MCF 10A (cell line): ENCODE results near the gene ANKRD27. TPM values are rescaled to one million over a fixed set of nuclear protein-coding genes. Genes with fewer than 3 reads are reported as not detected.
"Not testable (repeated sequence)": the region's sequence is repeated elsewhere in the genome, so short reads cannot be mapped to it uniquely, and the experiment has no call there.

Experiments used
- BruUV-seq: library from RNA; stranded (reverse); fragments of 400-500 nt; replicated peaks from 2 replicates; lab custom pipeline; 2021; lab: Mats Ljungman, UMichigan
- CTCF ChIA-PET: fragments of 300-600 bp; sonication (Branson Sonifier 250); formaldehyde crosslinking; extraction: SDS; loops from one replicate; lab custom pipeline; 2021; ENCODE audit warnings: antibody characterized with exemption, inconsistent platforms; lab: Yijun Ruan, JAX
- POLR2A ChIA-PET: fragments of 300-600, 350-650 bp; sonication (Branson Sonifier 250); formaldehyde crosslinking; extraction: SDS; loops from one replicate; lab custom pipeline; 2020; ENCODE audit warnings: antibody characterized with exemption, inconsistent platforms; lab: Yijun Ruan, JAX
- DNase-seq: peaks from one replicate; pipeline ENCODE4 v3.0.0-alpha.2; 2018; ENCODE audit not compliant: unreplicated experiment
- H3K27ac Mint-ChIP-seq: one replicate; pipeline ENCODE4 v1.8.0; 2022; ENCODE audit warnings: mild to moderate bottlenecking, low read depth, mixed read lengths; ENCODE audit not compliant: unreplicated experiment
- H3K27me3 Mint-ChIP-seq: one replicate; pipeline ENCODE4 v1.8.0; 2022; ENCODE audit warnings: mixed read lengths; ENCODE audit not compliant: insufficient read depth, unreplicated experiment
- H3K36me3 Mint-ChIP-seq: one replicate; pipeline ENCODE4 v1.8.0; 2022; ENCODE audit warnings: mild to moderate bottlenecking, moderate library complexity, mixed read lengths; ENCODE audit not compliant: insufficient read depth, unreplicated experiment
- H3K4me1 Mint-ChIP-seq: one replicate; pipeline ENCODE4 v1.8.0; 2022; ENCODE audit warnings: mixed read lengths; ENCODE audit not compliant: insufficient read depth, unreplicated experiment
- H3K4me3 Mint-ChIP-seq: one replicate; pipeline ENCODE4 v1.8.0; 2022; ENCODE audit warnings: mild to moderate bottlenecking, moderate library complexity, mixed read lengths; ENCODE audit not compliant: unreplicated experiment
- H3K9me3 Mint-ChIP-seq: one replicate; pipeline ENCODE4 v1.8.0; 2022; ENCODE audit warnings: mixed read lengths; ENCODE audit not compliant: unreplicated experiment
- intact Hi-C: fragments of 100-400 bp; cut with micrococcal nuclease; formaldehyde crosslinking; loops from 2 replicates; pipeline ENCODE4 v1.14.1; 2022
- total RNA-seq: library from RNA; stranded (reverse); gene quantifications from 2 replicates; pipeline ENCODE4 v1.2.3, GENCODE V29; 2022
- TF ChIP-seq, protein P1 (sequence below): fragments of 200-600 bp; IDR thresholded peaks from one replicate; pipeline ENCODE4 v1.8.0; 2022; ENCODE audit warnings: antibody characterized with exemption, mild to moderate bottlenecking; ENCODE audit not compliant: unreplicated experiment

Gene ANKRD27
- total RNA-seq, 1 experiment from 2014 or later = 30.1 TPM

DNA sequence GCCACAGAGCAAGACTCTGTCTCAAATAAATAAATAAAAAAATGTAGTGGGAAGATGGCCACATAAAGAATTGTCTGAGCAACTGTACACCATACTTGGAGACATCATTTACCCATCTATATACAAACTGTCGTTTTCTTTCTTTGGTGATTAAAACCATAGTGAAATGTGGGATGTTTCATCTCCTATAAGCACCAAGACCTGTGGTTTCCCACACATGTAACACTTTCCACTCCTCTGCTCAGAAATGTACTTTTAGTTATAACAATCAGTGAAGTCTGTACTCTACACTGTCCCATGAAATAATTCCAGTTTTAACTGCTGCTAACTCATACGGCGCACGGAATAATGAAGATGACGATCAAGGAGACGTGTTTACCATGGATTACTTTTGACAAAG is 75.7 kb downstream of the ANKRD27 start:
- Mint-ChIP-seq H3K9me3 (no peaks in the 10 kb centered on the region), H3K4me1 (no peaks in the 10 kb centered on the region), H3K27me3 (no peaks in the 10 kb centered on the region), H3K36me3 (peaks cover 84% of the 10 kb centered on the region), H3K27ac (peak overlapping the region; percentile 22), H3K4me3 (no peak overlapping the region)
- ChIA-PET POLR2A (interaction anchor here (0.8 kb wide), 1 partner anchor 18 kb away, joined by 3 read pairs; no protein-coding TSS in a partner anchor), CTCF (interaction anchor here (0.6 to 1.5 kb wide), 11 partner anchors 12 to 476 kb away, joined by 3 to 9 read pairs (median 4); no protein-coding TSS in a partner anchor)
- intact Hi-C loops = no loop called here
- TF ChIP-seq, protein P1, sequence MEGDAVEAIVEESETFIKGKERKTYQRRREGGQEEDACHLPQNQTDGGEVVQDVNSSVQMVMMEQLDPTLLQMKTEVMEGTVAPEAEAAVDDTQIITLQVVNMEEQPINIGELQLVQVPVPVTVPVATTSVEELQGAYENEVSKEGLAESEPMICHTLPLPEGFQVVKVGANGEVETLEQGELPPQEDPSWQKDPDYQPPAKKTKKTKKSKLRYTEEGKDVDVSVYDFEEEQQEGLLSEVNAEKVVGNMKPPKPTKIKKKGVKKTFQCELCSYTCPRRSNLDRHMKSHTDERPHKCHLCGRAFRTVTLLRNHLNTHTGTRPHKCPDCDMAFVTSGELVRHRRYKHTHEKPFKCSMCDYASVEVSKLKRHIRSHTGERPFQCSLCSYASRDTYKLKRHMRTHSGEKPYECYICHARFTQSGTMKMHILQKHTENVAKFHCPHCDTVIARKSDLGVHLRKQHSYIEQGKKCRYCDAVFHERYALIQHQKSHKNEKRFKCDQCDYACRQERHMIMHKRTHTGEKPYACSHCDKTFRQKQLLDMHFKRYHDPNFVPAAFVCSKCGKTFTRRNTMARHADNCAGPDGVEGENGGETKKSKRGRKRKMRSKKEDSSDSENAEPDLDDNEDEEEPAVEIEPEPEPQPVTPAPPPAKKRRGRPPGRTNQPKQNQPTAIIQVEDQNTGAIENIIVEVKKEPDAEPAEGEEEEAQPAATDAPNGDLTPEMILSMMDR = no peak
- DNase-seq = no peak
- no TSS peak for BruUV-seq

DNA sequence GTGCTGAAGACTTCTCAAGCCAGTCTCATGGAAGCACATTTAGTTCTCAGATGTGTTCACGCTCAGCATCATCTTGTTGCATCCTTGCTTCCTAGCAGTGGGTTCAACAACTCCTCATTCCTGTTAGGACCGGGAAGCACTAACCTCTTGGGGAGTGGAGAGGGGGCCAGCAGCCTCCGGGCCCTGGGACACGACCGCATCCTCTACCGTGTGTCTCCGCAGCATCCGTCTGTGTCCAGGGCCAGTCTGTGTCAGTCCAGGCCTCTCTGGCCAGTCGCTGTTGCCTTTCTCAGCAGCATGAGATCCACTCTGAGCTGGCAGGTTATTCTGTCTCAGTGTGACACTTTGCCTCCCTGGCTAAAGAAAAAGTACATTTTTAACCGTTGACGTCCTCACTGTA is 77.0 kb downstream of the ANKRD27 start:
- TF ChIP-seq, protein P1 = no peak
- no TSS peak for BruUV-seq
- intact Hi-C loops = no loop called here
- Mint-ChIP-seq H3K36me3 (peaks cover 84% of the 10 kb centered on the region), H3K27me3 (no peaks in the 10 kb centered on the region), H3K9me3 (no peaks in the 10 kb centered on the region), H3K4me3 (no peak overlapping the region), H3K4me1 (no peaks in the 10 kb centered on the region), H3K27ac (no peak overlapping the region)
- CTCF ChIA-PET = interaction anchor here (0.5 to 2.1 kb wide), 3 partner anchors 13 to 339 kb away, joined by 3 to 15 read pairs (median 3); no protein-coding TSS in a partner anchor
- POLR2A ChIA-PET = interaction anchor here (0.9 to 1.3 kb wide), 2 partner anchors 17 to 58 kb away, joined by 3 to 4 read pairs; partner anchors contain the start of gene PDCD5
- DNase-seq = no peak

DNA sequence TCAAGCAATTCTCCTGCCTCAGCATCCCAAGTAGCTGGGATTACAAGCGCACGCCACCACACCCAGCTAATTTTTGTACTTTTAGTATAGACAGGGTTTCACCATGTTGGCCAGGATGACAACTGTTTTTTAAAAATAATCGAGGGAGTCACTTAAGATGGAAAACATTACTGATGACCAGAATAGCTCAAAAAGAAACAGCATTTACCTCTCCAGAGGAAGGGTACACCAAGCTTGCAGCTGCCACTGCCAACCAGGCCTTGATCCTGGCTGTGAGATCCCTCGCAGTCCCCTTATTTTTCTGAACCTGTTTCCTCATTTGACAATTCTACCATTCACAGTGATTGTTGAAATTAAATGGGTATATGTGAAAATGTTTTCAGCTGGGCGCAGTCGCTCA is 79.5 kb downstream of the ANKRD27 start:
- no TSS peak for BruUV-seq
- no peak for DNase-seq
- intact Hi-C loops = no loop called here
- TF ChIP-seq, protein P1 = no peak
- H3K36me3 Mint-ChIP-seq = peaks cover 78% of the 10 kb centered on the region
- no peak overlapping the region for H3K27ac Mint-ChIP-seq
- no peaks in the 10 kb centered on the region for H3K27me3 Mint-ChIP-seq
- H3K4me1 Mint-ChIP-seq = no peaks in the 10 kb centered on the region
- CTCF ChIA-PET = interaction anchor here (0.6 to 0.8 kb wide), 2 partner anchors 35 to 381 kb away, joined by 3 read pairs; no protein-coding TSS in a partner anchor
- no peak overlapping the region for H3K4me3 Mint-ChIP-seq
- no peaks in the 10 kb centered on the region for H3K9me3 Mint-ChIP-seq
- POLR2A ChIA-PET = interaction anchor here (2.0 kb wide), 1 partner anchor 14 kb away, joined by 4 read pairs; the partner anchor contains the start of gene PDCD5

DNA sequence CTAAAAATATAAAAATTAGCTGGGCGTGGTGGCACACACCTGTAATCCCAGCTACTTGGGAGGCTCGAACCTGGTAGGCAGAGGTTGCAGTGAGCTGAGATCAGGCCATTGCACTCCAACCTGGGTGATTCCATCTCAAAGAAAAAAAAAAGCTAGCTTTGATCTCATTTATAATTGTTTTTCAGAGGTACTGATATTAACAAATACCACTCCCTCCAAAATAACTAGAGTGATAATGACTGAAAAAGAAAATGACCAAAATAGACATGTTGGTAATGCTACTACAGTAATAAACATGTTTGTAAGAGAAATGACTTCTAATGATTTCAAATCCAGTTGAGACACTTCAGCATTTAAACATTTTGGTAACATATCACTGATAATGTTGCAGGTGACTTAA is 81.0 kb downstream of the ANKRD27 start:
- H3K27me3 Mint-ChIP-seq = no peaks in the 10 kb centered on the region
- no peaks in the 10 kb centered on the region for H3K4me1 Mint-ChIP-seq
- CTCF ChIA-PET = interaction anchor here (0.6 to 1.1 kb wide), 7 partner anchors 8 to 942 kb away, joined by 3 to 6 read pairs (median 3); no protein-coding TSS in a partner anchor
- no peak for DNase-seq
- H3K27ac Mint-ChIP-seq = no peak overlapping the region
- no TSS peak for BruUV-seq
- intact Hi-C loops = no loop called here
- TF ChIP-seq, protein P1 = no peak
- no peak overlapping the region for H3K4me3 Mint-ChIP-seq
- POLR2A ChIA-PET = interaction anchor here (0.6 to 1.1 kb wide), 4 partner anchors 8 to 247 kb away, joined by 3 to 6 read pairs (median 4); no protein-coding TSS in a partner anchor
- peaks cover 72% of the 10 kb centered on the region for H3K36me3 Mint-ChIP-seq
- no peaks in the 10 kb centered on the region for H3K9me3 Mint-ChIP-seq

DNA sequence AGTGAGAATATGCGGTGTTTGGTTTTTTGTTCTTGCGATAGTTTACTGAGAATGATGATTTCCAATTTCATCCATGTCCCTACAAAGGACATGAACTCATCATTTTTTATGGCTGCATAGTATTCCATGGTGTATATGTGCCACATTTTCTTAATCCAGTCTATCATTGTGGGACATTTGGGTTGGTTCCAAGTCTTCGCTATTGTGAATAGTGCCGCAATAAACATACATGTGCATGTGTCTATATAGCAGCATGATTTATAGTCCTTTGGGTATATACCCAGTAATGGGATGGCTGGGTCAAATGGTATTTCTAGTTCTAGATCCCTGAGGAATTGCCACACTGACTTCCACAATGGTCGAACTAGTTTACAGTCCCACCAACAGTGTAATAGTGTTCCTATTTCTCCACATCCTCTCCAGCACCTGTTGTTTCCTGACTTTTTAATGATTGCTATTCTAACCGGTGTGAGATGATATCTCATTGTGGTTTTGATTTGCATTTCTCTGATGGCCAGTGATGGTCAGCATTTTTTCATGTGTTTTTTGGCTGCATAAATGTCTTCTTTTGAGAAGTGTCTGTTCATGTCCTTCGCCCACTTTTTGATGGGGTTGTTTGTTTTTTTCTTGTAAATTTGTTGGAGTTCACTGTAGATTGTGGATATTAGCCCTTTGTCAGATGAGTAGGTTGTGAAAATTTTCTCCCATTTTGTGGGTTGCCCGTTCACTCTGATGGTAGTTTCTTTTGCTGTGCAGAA is 87.1 kb downstream of the ANKRD27 start:
- BruUV-seq, H3K9me3 Mint-ChIP-seq, H3K27ac Mint-ChIP-seq, H3K4me1 Mint-ChIP-seq, H3K27me3 Mint-ChIP-seq, DNase-seq, intact Hi-C loops, H3K4me3 Mint-ChIP-seq, POLR2A ChIA-PET: not testable (repeated sequence)
- H3K36me3 Mint-ChIP-seq = peaks cover 69% of the 10 kb centered on the region
- CTCF ChIA-PET = interaction anchor here (0.6 kb wide), 1 partner anchor 60 kb away, joined by 3 read pairs; no protein-coding TSS in a partner anchor
